Measurements from ENCODE around the gene UQCRC2. TPM values are rescaled to one million over a fixed set of nuclear protein-coding genes. Genes with fewer than 3 reads are reported as not detected.

UQCRC2 gene
- total and polyA plus RNA-seq, 2 experiments from 2014 or later = 129 to 166 TPM

DNA sequence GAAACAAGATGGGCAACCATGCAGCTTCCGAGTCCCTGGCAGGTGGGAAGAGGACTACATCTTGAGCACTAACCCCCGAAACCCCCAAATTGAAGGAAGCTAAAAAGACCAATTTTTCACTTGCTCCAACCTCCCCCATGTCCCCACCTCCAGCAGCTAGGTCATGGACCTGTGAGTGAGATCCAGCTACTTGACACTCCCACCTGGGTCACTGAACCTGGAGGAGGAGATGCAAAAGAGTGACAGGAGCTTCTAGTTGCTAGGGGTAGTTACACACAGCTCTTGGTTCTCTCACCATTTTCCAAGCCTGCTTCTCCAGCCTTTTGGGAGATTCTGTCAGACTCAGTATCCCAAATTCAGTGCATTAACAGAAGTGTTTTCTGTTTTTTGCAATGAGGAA, 36.6 kb downstream of the UQCRC2 start:
- Histone ChIP-seq H3K9me3 (ENCODE audit: low read depth) (no peaks in the 10 kb centered on the region), H3K4me3 (no peak overlapping the region), H2AFZ (no peak overlapping the region), H3K4me1 (ENCODE audit: insufficient read depth) (no peaks in the 10 kb centered on the region), H3K27me3 (no peaks in the 10 kb centered on the region), H3K79me2 (no peaks in the 10 kb centered on the region), H4K20me1 (ENCODE audit: insufficient read depth, poor library complexity, severe bottlenecking) (no peaks in the 10 kb centered on the region), H3K27ac (no peak overlapping the region), H3K36me3 (replicated peaks; ENCODE audit: insufficient read depth, low read depth) (no peaks in the 10 kb centered on the region), H3K9me2 (replicated peaks; ENCODE audit: insufficient read depth) (no peaks in the 10 kb centered on the region), H3K4me2 (no peak overlapping the region)
- WGBS (ENCODE audit: low lambda C conversion rate, missing lambda C conversion rate) = 96% methylated on average over 2 of the region's 2 CpGs
- DNase-seq (ENCODE audit: low spot score) = no peak
- TF ChIP-seq, protein P1, sequence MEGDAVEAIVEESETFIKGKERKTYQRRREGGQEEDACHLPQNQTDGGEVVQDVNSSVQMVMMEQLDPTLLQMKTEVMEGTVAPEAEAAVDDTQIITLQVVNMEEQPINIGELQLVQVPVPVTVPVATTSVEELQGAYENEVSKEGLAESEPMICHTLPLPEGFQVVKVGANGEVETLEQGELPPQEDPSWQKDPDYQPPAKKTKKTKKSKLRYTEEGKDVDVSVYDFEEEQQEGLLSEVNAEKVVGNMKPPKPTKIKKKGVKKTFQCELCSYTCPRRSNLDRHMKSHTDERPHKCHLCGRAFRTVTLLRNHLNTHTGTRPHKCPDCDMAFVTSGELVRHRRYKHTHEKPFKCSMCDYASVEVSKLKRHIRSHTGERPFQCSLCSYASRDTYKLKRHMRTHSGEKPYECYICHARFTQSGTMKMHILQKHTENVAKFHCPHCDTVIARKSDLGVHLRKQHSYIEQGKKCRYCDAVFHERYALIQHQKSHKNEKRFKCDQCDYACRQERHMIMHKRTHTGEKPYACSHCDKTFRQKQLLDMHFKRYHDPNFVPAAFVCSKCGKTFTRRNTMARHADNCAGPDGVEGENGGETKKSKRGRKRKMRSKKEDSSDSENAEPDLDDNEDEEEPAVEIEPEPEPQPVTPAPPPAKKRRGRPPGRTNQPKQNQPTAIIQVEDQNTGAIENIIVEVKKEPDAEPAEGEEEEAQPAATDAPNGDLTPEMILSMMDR (IDR thresholded peaks at IDR 0.05; ENCODE audit: poor library complexity) = no peak
- TF ChIP-seq EZH2 (IDR thresholded peaks at IDR 0.05; ENCODE audit: borderline replicate concordance) = no peak
- no peak for TF ChIP-seq EZH2phosphoT487 (IDR thresholded peaks at IDR 0.05; ENCODE audit: low read depth, severe bottlenecking, unreplicated experiment)

DNA sequence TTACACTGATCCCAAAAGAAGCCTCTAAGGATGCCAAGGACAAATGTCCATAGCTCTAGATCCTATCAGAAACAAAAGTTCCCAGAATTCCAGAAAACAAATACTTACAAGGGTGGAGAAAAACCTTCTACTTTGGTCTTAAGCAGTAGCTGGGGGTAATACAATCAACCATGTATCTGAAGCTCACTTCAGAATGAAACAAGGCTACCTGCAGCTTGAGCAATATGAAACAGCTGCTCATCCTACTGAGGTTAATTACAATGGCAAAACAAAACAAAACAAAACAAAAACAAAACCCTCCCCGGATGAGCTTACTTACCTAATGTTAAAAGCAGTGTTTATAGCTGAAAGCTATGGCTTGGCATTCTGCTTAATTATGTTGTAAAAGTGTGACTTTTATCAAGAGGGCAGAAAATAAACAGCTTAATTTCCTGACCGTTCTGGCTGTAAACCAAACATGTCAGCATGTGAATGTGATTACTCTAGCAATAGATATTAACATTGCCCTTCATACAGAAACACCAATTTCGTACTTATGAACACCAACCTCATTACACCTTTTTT, 37.3 kb downstream of the UQCRC2 start:
- no peaks in the 10 kb centered on the region for H3K9me3 ChIP-seq (ENCODE audit: low read depth)
- 49% methylated on average over 3 of the region's 3 CpGs for WGBS (ENCODE audit: low lambda C conversion rate, missing lambda C conversion rate)
- DNase-seq (ENCODE audit: low spot score) = no peak
- H3K4me3 ChIP-seq = no peak overlapping the region
- no peaks in the 10 kb centered on the region for H3K4me1 ChIP-seq (ENCODE audit: insufficient read depth)
- H2AFZ ChIP-seq = no peak overlapping the region
- H3K27ac ChIP-seq = no peak overlapping the region
- no peak overlapping the region for H3K4me2 ChIP-seq
- H4K20me1 ChIP-seq (ENCODE audit: insufficient read depth, poor library complexity, severe bottlenecking) = no peaks in the 10 kb centered on the region
- no peaks in the 10 kb centered on the region for H3K79me2 ChIP-seq
- H3K27me3 ChIP-seq = no peaks in the 10 kb centered on the region
- H3K36me3 ChIP-seq (replicated peaks; ENCODE audit: insufficient read depth, low read depth) = no peaks in the 10 kb centered on the region
- TF ChIP-seq, protein P1 (IDR thresholded peaks at IDR 0.05; ENCODE audit: poor library complexity) = no peak
- no peak for TF ChIP-seq EZH2 (IDR thresholded peaks at IDR 0.05; ENCODE audit: borderline replicate concordance)
- TF ChIP-seq EZH2phosphoT487 (IDR thresholded peaks at IDR 0.05; ENCODE audit: low read depth, severe bottlenecking, unreplicated experiment) = no peak
- no peaks in the 10 kb centered on the region for H3K9me2 ChIP-seq (replicated peaks; ENCODE audit: insufficient read depth)

DNA sequence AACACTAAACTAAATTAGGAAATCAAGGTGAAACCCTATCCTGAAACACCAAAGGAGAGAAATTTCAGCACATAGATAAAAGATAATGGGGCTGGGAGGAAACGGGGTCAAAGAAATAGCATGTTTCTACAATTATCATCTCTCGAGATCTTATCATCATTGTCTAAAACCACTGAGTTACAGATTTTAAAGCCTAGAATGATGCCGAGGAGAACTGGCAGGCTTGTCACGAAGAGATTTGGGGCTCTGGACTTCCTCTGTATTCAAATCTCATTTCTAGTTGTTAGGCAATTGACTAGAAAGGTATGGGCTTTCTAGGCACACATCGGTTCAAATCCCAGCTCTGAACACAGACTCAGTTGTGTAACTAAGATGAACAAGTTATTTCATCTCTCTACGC, 38.5 kb downstream of the UQCRC2 start:
- Histone ChIP-seq H3K27me3 (no peaks in the 10 kb centered on the region), H3K4me1 (ENCODE audit: insufficient read depth) (no peaks in the 10 kb centered on the region), H3K27ac (no peak overlapping the region), H3K9me3 (ENCODE audit: low read depth) (no peaks in the 10 kb centered on the region), H3K79me2 (no peaks in the 10 kb centered on the region), H3K4me3 (no peak overlapping the region), H2AFZ (no peak overlapping the region), H4K20me1 (ENCODE audit: insufficient read depth, poor library complexity, severe bottlenecking) (no peaks in the 10 kb centered on the region), H3K4me2 (no peak overlapping the region), H3K36me3 (replicated peaks; ENCODE audit: insufficient read depth, low read depth) (no peaks in the 10 kb centered on the region), H3K9me2 (replicated peaks; ENCODE audit: insufficient read depth) (no peaks in the 10 kb centered on the region)
- WGBS (ENCODE audit: low lambda C conversion rate, missing lambda C conversion rate) = 80% methylated on average over 6 of the region's 6 CpGs
- no peak for TF ChIP-seq EZH2phosphoT487 (IDR thresholded peaks at IDR 0.05; ENCODE audit: low read depth, severe bottlenecking, unreplicated experiment)
- TF ChIP-seq, protein P1 (IDR thresholded peaks at IDR 0.05; ENCODE audit: poor library complexity) = no peak
- TF ChIP-seq EZH2 (IDR thresholded peaks at IDR 0.05; ENCODE audit: borderline replicate concordance) = no peak
- DNase-seq (ENCODE audit: low spot score) = no peak

Data from hepatocyte (in vitro differentiated cells).